H1 (cell line): Measurements from ENCODE around the gene HSD17B3. TPM values are rescaled to one million over a fixed set of nuclear protein-coding genes. Genes with fewer than 3 reads are reported as not detected.
A peak's percentile ranks its signal among the peaks of the same experiment; 100 is the strongest.

Experiments
- CTCF ChIA-PET: fragments of 300-600 bp; sonication (Branson Sonifier 250); formaldehyde crosslinking; loops from one replicate; lab custom pipeline; 2021; ENCODE audit not compliant: partially characterized antibody; lab: Charles Lee
- POLR2A ChIA-PET: fragments of 300-600 bp; sonication (Branson Sonifier 250); formaldehyde crosslinking; loops from one replicate; lab custom pipeline; 2021; ENCODE audit warnings: inconsistent platforms; ENCODE audit not compliant: partially characterized antibody; lab: Charles Lee
- DNase-seq, 2 experiments: peaks; one replicate each; pipeline versions ENCODE4 v3.0.0 to v3.0.0-alpha.2; 2010 to 2022; ENCODE audit warnings: low spot score in 2 of 2, low read depth in 1 of 2, mixed read lengths in 1 of 2
- FAIRE-seq: peaks from 2 replicates; lab custom pipeline; 2011; peaks lifted over from hg19 to GRCh38; lab: Jason Lieb, UNC
- H2AFZ ChIP-seq: 2 replicates; pipeline ENCODE4 v1.8.1; 2012; ENCODE audit warnings: low read length, inconsistent platforms
- H2AK5ac ChIP-seq: 2 replicates; pipeline ENCODE4 v1.6.1; 2013; ENCODE audit warnings: low read depth, low read length
- H2BK120ac ChIP-seq: replicated peaks from 2 replicates; pipeline ENCODE3; 2013; ENCODE audit warnings: low read depth, low read length, inconsistent platforms
- H2BK12ac ChIP-seq: 2 replicates; pipeline ENCODE4 v1.6.1; 2013; ENCODE audit warnings: low read depth, low read length
- H2BK15ac ChIP-seq: 2 replicates; pipeline ENCODE4 v1.6.1; 2013; ENCODE audit warnings: low read length
- H2BK20ac ChIP-seq: 2 replicates; pipeline ENCODE4 v1.6.1; 2013; ENCODE audit warnings: low read length
- H2BK5ac ChIP-seq: 2 replicates; pipeline ENCODE4 v1.6.1; 2013; ENCODE audit warnings: low read depth, low read length
- H3K14ac ChIP-seq: 2 replicates; pipeline ENCODE4 v1.6.1; 2013; ENCODE audit warnings: inconsistent platforms; ENCODE audit not compliant: insufficient read length
- H3K18ac ChIP-seq: 2 replicates; pipeline ENCODE4 v1.6.1; 2013; ENCODE audit warnings: low read length; ENCODE audit errors: extremely low read depth
- H3K23ac ChIP-seq: 2 replicates; pipeline ENCODE4 v1.6.1; 2013; ENCODE audit warnings: inconsistent platforms; ENCODE audit not compliant: insufficient read length
- H3K23me2 ChIP-seq: 2 replicates; pipeline ENCODE4 v1.6.1; 2013; ENCODE audit warnings: low read depth, low read length
- H3K27ac ChIP-seq: 2 replicates; pipeline ENCODE4 v1.6.1; 2011; ENCODE audit warnings: low read depth, low read length, inconsistent platforms
- H3K27me3 ChIP-seq, 4 experiments: replicated peaks in 1 of 4; 1 replicate in 1 of 4; 2 replicates in 3 of 4; pipeline versions ENCODE4 v1.6.1 to v1.8.1; 2011 to 2013; ENCODE audit warnings: low read length in 3 of 4, mild to moderate bottlenecking in 3 of 4, inconsistent platforms in 2 of 4, mixed read lengths in 2 of 4, moderate library complexity in 1 of 4; ENCODE audit not compliant: control insufficient read depth in 3 of 4, insufficient read depth in 3 of 4; ENCODE audit errors: extremely low read depth in 1 of 4
- H3K36me3 ChIP-seq, 4 experiments: 2 replicates each; pipeline versions ENCODE4 v1.6.1 to v1.8.1; 2011 to 2013; ENCODE audit warnings: mild to moderate bottlenecking in 4 of 4, low read length in 3 of 4, moderate library complexity in 2 of 4, control low read depth in 1 of 4, inconsistent platforms in 1 of 4; ENCODE audit not compliant: insufficient read depth in 4 of 4, control insufficient read depth in 2 of 4
- H3K4ac ChIP-seq: replicated peaks from 2 replicates; pipeline ENCODE3; 2013; ENCODE audit warnings: low read length, low read depth, mixed read lengths, inconsistent platforms; ENCODE audit not compliant: insufficient read length
- H3K4me1 ChIP-seq, 4 experiments: replicated peaks in 1 of 4; 1 replicate in 1 of 4; 2 replicates in 3 of 4; pipeline versions ENCODE4 v1.6.1 to v1.8.1; 2011 to 2013; ENCODE audit warnings: low read length in 3 of 4, inconsistent platforms in 2 of 4, mixed read lengths in 1 of 4; ENCODE audit not compliant: insufficient read depth in 4 of 4, control insufficient read depth in 3 of 4
- H3K4me2 ChIP-seq, 2 experiments: 2 replicates each; pipeline versions ENCODE4 v1.6.1 to v1.8.1; 2011 to 2013; ENCODE audit warnings: low read depth in 2 of 2, low read length in 2 of 2, control low read depth in 1 of 2, inconsistent platforms in 1 of 2, mild to moderate bottlenecking in 1 of 2; ENCODE audit not compliant: insufficient read depth in 1 of 2
- H3K4me3 ChIP-seq, 4 experiments: fragments of 200-600, 300-600 bp in 1 of 4; sonication (generic), shearing (Covaris generic), sonication (Bioruptor Twin) in 1 of 4; 2 replicates each; pipeline versions ENCODE4 v1.5.1 to v1.8.1; 2011 to 2016; ENCODE audit warnings: low read length in 4 of 4, low read depth in 3 of 4, control low read depth in 2 of 4, inconsistent platforms in 2 of 4, mild to moderate bottlenecking in 2 of 4, mixed read lengths in 1 of 4, moderate library complexity in 1 of 4; ENCODE audit not compliant: insufficient read depth in 2 of 4; ENCODE audit errors: extremely low read depth in 1 of 4
- H3K56ac ChIP-seq: replicated peaks from 2 replicates; pipeline ENCODE3; 2013; ENCODE audit warnings: low read depth, mild to moderate bottlenecking, mixed read lengths, low read length, inconsistent platforms; ENCODE audit not compliant: insufficient read length
- H3K79me1 ChIP-seq: 2 replicates; pipeline ENCODE4 v1.6.1; 2013; ENCODE audit warnings: low read depth, low read length, control low read depth
- H3K79me2 ChIP-seq, 2 experiments: 2 replicates each; pipeline versions ENCODE4 v1.6.1 to v1.8.1; 2012 to 2013; ENCODE audit warnings: low read length in 2 of 2, mild to moderate bottlenecking in 2 of 2, inconsistent platforms in 1 of 2; ENCODE audit not compliant: insufficient read depth in 2 of 2, control insufficient read depth in 1 of 2
- H3K9ac ChIP-seq, 4 experiments: replicated peaks in 1 of 4; 1 replicate in 1 of 4; 2 replicates in 3 of 4; pipeline versions ENCODE4 v1.6.1 to v1.8.1; 2011 to 2013; ENCODE audit warnings: low read depth in 3 of 4, low read length in 3 of 4, control low read depth in 2 of 4, mild to moderate bottlenecking in 2 of 4, moderate library complexity in 2 of 4, inconsistent platforms in 1 of 4; ENCODE audit errors: extremely low read depth in 1 of 4
- H3K9me3 ChIP-seq, 2 experiments: 2 replicates each; pipeline versions ENCODE4 v1.6.1 to v1.8.1; 2012 to 2013; ENCODE audit warnings: mild to moderate bottlenecking in 2 of 2, moderate library complexity in 2 of 2, control low read depth in 1 of 2, inconsistent platforms in 1 of 2, low read depth in 1 of 2, low read length in 1 of 2, mixed read lengths in 1 of 2; ENCODE audit not compliant: insufficient read depth in 2 of 2
- H4K20me1 ChIP-seq, 2 experiments: replicated peaks in 1 of 2; 2 replicates each; pipeline versions ENCODE3 to v1.8.1; 2011 to 2013; ENCODE audit warnings: inconsistent platforms in 2 of 2, low read length in 2 of 2, mild to moderate bottlenecking in 1 of 2; ENCODE audit not compliant: insufficient read depth in 2 of 2, control insufficient read depth in 1 of 2
- H4K5ac ChIP-seq: 2 replicates; pipeline ENCODE4 v1.6.1; 2013; ENCODE audit warnings: low read length, low read depth, mixed read lengths, inconsistent platforms; ENCODE audit not compliant: insufficient read length
- H4K8ac ChIP-seq: 2 replicates; pipeline ENCODE4 v1.8.0; 2013; ENCODE audit warnings: mild to moderate bottlenecking, moderate library complexity, low read length, inconsistent platforms; ENCODE audit not compliant: insufficient read depth; ENCODE audit errors: extremely low read depth
- H4K91ac ChIP-seq: replicated peaks from 2 replicates; pipeline ENCODE3; 2013; ENCODE audit warnings: low read length, mixed read lengths, inconsistent platforms; ENCODE audit not compliant: insufficient read length
- ATF3 ChIP-seq: IDR thresholded peaks from 2 replicates; pipeline ENCODE4 v1.6.1; 2011; ENCODE audit warnings: low read depth, mild to moderate bottlenecking, low read length; ENCODE audit not compliant: insufficient read depth
- CBX8 ChIP-seq: fragments of 300-800, 300-1000 bp; sonication (generic); IDR thresholded peaks from 2 replicates; pipeline ENCODE4 v1.7.1; 2016; ENCODE audit warnings: low read depth, low read length, borderline replicate concordance
- EZH2 ChIP-seq: fragments of 200-600 bp; sonication (generic); IDR thresholded peaks from 2 replicates; pipeline ENCODE4 v1.7.1; 2012; ENCODE audit warnings: low read depth, mild to moderate bottlenecking, moderate library complexity, low read length, inconsistent platforms; ENCODE audit not compliant: severe bottlenecking
- POU5F1 ChIP-seq: IDR thresholded peaks from 2 replicates; pipeline ENCODE4 v1.6.1; 2011; ENCODE audit warnings: low read depth, mild to moderate bottlenecking, low read length, moderate library complexity
- RFX5 ChIP-seq: IDR thresholded peaks from 2 replicates; pipeline ENCODE4 v1.6.1; 2011; ENCODE audit warnings: low read depth, low read length, improper control_type of control experiment, borderline replicate concordance
- SP1 ChIP-seq: IDR thresholded peaks from 2 replicates; pipeline ENCODE4 v1.6.1; 2011; ENCODE audit warnings: low read depth, low read length
- USF2 ChIP-seq: IDR thresholded peaks from 2 replicates; pipeline ENCODE4 v1.6.1; 2011; ENCODE audit warnings: low read length, improper control_type of control experiment
- WGBS, 2 experiments: shearing (Covaris generic) in 1 of 2; methylation state at CpG; one replicate each; pipeline versions ENCODE4 v1.1.6 to v1.1.7; 2013 to 2015; ENCODE audit warnings: low lambda C conversion rate in 2 of 2, mixed read lengths in 2 of 2, inconsistent platforms in 1 of 2, low coverage in 1 of 2, missing lambda C conversion rate in 1 of 2; ENCODE audit not compliant: insufficient replicate concordance in 2 of 2, insufficient coverage in 1 of 2, insufficient read length in 1 of 2; ENCODE audit errors: extremely low coverage in 1 of 2, missing lambda C conversion rate in 1 of 2; 5-methylcytosine and 5-hydroxymethylcytosine counted together
- polyA plus RNA-seq, 7 experiments: library from polyadenylated mRNA; depleted of rRNA in 3 of 7; stranded (reverse) in 5 of 7; unstranded in 2 of 7; fragments of >200 nt in 5 of 7; fragments of 200-250 nt in 2 of 7; gene quantifications; 1 replicate in 5 of 7; 2 replicates in 1 of 7; 4 replicates in 1 of 7; pipeline versions ENCODE4 v1.2.1 to v1.2.3, GENCODE V29; 2011 to 2013; ENCODE audit warnings: missing spikeins in 2 of 7, mixed read lengths in 2 of 7
- total RNA-seq: library from RNA; stranded (reverse); fragmentation: NEBNext Ultra II Directional; extraction: Animal tissue kit (Norgen Biotek cat#: 25700); gene quantifications from 2 replicates; pipeline ENCODE4 v1.2.1, GENCODE V29; 2021

HSD17B3 gene
- total and polyA plus RNA-seq, 2 of the 8 experiments (the other 6 are each of a cell fraction or from before 2014, with no cell fraction given) = not detected

- Histone ChIP-seq H3K27ac (no peak overlapping the region), H3K18ac (peak overlapping the region; percentile 6; the same call in 1 of the 2 replicates), H3K14ac (peak overlapping the region; percentile 64), H2BK120ac (peak overlapping the region; percentile 47), H4K8ac (peak overlapping the region; percentile 57), H3K4me3 (no peak overlapping the region), H3K23ac (no peak overlapping the region), H2BK15ac (no peak overlapping the region), H3K56ac (no peak overlapping the region)
- no peak for DNase-seq
- no peak for TF ChIP-seq RFX5
- no peak for TF ChIP-seq SP1
- no peak for TF ChIP-seq CBX8
- TF ChIP-seq USF2 = no peak
- TF ChIP-seq EZH2 = no peak
- no peak for TF ChIP-seq ATF3
- no peak for TF ChIP-seq POU5F1
- TF ChIP-seq, all 59 proteins: peak for 0
- WGBS, 2 experiments = 74% methylated on average over 18 of the region's 18 CpGs; no CpG with 5 or more reads in 1 of the 2 experiments
- FAIRE-seq = no peak
- Histone ChIP-seq H3K27me3 (no peaks in the 10 kb centered on the region), H3K4ac (no peak overlapping the region), H3K4me2 (no peak overlapping the region), H4K20me1 (no peaks in the 10 kb centered on the region), H3K9ac (no peak overlapping the region), H3K79me1 (no peaks in the 10 kb centered on the region), H3K36me3 (no peaks in the 10 kb centered on the region), H3K4me1 (peaks cover 2 to 7% (median 5%) of the 10 kb centered on the region in 4 experiments), H4K91ac (peak overlapping the region; percentile 79), H4K5ac (no peak overlapping the region), H3K9me3 (no peaks in the 10 kb centered on the region), H2BK12ac (peak overlapping the region; percentile 77; the same call in 1 of the 2 replicates), H2AK5ac (no peak overlapping the region), H3K79me2 (no peaks in the 10 kb centered on the region; a peak in 1 of 4 replicates), H2BK20ac (peak overlapping the region; percentile 15; the same call in 1 of the 2 replicates), H2BK5ac (peak overlapping the region; percentile 67; the same call in 1 of the 2 replicates), H3K23me2 (no peaks in the 10 kb centered on the region), H2AFZ (0 out of 2 replicates have a peak overlapping the region, but pooled peaks have one; percentile 57)
- CTCF ChIA-PET = interaction anchor here (0.6 to 2.1 kb wide), 4 partner anchors 10 to 76 kb away, joined by 3 to 7 read pairs (median 3); no protein-coding TSS in a partner anchor
- POLR2A ChIA-PET = no interaction called here
Observed at GRCh38 chr9:96255698-96256097, 46.3 kb downstream of the HSD17B3 start.
